ENCODE measurements around the gene ID3.
"Not testable (repeated sequence)": the region's sequence is repeated elsewhere in the genome, so short reads cannot be mapped to it uniquely, and the experiment has no call there.

Gene ID3

DNA sequence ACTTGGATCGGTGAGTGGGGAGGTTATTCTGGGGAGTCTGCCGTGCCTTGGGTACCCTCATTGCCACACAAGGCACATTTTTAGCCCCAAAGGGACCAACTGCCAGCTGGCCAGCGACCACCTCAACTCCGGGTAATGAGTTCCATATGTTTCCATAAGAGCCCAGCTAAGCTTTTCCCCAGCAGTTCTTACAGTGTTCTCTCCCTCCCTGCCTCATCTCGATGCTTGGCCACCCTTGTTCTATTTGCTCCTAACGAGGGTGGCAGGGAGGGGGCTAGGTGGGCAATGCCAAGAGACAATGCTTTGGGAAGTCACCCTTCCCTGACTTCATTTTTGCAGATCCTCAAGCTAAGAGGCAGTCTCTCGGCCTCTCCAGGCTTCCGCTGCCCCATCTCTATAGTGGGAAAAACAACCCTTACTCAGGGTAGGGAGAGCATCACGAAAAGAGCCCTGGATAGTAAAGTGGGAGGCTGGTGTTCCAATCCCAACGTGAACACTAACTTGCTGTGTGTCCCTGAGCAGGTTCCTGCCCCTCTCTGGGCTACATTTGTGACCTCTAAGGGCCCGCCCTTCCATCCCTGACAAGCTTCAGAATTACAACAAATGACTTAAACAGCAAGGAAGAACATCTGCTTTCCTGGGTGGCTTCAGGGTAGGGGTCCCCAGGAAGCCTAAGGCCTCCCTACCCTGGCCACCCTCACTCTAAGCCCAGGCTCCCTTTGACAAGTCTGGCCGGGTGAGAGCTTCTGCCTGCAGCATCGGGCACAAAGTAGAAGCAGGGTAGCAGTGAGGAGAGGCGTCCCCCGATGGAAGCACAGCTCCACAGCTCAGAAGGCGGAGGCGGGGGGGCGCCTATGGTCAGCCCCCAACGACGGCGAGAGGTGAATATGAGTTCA, 5.8 kb downstream of the ID3 start:
- no peak for DNase-seq (ENCODE audit: low read depth in 3 of 3)

DNA sequence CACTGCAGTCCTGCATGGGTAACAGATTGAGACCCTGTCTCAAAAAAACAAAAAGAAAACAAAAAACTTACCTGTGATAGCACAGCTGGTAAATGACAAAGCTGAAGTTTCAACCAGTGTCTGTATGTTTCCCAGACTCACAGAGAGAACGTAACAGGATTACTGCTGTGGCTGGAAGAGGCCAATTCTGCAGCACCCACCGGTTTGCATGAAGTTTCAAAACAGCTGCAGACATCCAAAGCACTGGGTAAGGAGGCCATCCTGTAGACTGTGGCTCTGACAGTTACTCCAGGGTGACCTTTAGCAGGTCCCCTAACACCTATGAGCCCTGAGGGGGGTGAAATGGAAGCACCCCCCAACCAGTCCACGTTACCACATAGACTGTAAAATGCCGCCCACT, 7.5 kb downstream of the ID3 start:
- DNase-seq (ENCODE audit: low read depth in 3 of 3): no peak

DNA sequence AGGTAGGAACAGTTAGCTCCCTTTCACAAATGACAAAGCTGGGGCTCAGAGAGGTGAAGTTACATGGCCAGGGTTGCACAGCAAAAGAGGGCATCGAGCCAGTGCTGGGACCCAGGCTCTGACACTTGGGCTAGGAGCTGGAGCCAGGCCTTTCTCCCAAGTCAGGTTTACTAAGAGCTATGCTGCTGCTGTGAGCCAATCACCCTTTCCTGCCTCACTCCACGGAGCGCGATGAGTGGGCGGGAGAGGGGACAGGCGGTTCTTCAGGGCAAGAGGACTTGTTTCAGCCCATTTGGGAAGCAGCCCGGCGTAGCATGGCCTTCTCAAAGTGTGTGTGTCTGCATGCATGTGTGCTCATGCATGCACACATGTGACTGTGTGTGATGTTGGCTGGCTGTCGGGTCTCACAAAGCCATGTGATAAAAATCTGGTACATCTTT, 10.6 kb downstream of the ID3 start:
- no peak for DNase-seq (ENCODE audit: low read depth in 3 of 3)

DNA sequence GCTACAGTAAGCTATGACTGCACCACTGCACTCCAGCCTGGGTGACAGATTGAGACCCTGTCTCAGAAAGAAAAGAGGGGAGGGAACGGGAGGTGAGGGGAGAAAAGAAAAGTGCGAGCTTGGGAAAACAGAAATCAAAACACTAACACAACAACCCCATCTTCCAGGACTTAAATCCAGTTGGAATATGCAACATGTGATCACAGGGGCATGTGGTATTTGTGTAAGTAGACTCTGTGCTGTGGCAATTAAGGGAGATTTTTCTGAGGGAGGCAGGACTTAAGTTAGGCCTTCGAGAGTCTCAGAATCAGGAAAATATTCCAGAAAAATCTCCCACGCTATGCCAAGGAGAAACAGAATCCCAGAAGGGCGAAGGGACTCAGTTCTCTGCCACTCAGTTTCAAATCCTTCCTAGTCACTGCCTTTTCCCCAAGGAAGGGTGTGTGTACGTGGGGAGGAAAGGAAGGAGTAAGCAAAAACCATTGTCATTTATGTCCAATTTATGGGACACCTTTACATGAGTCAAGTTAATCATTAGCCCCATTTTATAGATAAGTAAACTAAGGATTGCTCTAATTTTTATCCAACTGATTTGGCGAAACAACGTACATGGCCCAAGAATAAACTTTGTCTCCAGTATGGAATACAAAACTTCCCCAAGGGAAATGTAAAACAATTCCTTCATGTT, 12.3 kb downstream of the ID3 start:
- no peak for DNase-seq (ENCODE audit: low read depth in 3 of 3)

DNA sequence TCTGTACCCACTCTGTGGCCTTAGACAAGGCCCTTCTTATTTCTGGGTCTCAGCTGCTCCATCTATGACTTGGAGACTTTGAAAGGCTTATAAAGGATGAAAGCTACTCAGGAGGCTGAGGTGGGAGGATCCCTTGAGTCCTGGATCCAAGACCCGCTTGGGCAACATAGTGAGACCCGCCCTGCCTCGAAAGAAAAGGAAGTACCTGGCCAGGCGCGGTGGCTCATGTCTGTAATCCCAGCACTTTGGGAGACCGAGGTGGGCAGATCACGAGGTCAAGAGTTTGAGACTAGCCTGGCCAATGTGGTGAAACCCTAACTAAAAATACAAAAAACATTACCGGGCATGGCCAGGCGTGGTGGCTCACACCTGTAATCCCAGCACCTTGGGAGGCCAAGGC, 13.4 kb downstream of the ID3 start:
- no peak for DNase-seq (ENCODE audit: low read depth in 3 of 3)

DNA sequence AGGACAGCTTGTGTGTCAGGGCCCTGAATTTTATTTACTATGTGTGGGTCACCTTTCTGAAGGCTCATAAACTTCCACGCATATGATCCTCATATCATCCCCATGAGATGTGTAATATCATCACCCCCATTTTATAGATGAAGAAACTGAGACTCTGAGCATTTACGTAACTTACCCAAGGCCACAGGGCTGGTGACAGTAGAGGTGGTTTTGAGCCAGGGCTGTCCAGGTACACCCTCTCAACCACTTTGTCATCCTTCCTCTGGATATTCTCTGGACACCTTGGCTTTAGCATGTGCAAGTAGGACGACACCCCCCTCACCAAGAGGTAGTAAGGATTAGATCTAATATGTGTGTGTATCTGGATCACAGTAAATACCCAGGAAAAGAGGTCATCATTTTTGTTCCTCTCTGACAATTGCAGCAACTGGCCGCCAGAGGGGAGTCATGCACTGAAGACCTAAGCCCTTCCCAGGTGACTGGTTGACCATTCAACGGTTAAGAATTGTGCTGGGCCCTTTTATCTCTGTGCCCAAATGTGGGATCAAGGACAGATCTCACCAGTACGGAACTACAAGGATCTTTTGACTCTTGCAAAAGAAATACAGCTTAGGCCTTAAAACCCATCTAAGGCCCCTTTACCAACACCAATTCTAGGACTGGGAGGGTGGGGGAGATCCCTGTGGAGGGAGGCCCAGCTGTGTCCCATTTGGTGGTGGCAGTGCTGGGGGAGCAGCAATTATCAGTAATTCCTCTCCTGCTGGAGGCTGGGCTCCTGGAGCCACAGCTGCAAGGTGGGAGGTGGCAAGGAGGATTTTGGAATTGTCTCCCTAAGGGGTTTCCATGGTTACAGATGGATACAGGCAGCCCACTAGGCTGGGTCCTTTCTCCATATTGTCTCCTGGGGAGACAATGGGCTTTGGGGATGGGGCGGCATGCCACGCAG, 14.6 kb downstream of the ID3 start:
- DNase-seq (ENCODE audit: low read depth in 3 of 3): peak; percentile 50 to 57 (median 52)

DNA sequence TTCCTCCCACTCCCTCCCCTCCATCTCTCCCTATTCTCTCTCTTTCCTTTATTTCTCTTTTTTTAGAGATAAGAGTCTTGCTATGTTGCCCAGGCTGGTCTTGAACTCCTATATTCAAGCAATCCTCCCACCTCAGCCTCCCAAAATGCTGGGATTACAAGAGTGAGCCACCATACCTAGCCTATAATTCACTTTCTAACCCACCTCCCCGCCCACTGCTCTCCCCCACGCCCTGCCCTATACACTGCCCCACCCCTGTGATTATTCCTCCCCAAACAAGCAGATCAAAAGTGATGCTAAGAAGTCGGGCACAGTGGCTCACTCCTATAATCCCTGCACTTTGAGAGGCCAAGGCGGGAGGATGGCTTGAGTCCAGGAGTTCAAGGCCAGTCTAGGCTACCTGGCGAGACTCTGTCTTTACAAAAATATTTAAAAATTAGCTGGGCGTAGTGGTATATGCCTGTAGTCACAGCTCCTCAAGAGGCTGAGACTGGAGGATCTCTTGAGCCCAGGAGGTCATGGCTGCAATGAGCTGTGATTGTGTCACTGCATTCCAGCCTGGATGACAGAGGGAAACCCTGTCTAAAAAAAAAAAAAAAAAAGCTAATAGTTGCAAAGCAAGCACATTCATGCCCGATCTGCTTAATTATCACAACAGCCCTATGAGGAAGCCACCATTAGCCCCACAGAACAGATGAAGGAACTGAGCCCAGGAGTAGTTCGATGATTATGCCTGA, 15.4 kb downstream of the ID3 start:
- DNase-seq (ENCODE audit: low read depth in 3 of 3): no peak

DNA sequence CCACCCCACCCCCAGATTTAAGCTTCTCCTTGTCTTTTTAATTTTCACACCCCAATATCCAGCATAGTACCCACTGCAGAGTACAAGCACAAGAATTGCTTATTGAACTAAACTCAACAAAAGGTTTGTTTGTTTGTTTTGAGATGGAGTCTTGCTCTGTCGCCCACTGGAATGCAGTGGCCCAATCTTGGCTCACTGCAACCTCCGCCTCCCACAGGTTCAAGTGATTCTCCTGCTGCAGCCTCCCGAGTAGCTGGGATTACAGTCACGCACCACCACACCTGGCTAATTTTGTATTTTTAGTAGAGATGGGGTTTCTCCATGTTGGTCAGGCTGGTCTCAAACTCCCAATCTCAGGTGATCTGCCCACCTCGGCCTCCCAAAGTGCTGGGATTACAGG, 16.4 kb downstream of the ID3 start:
- DNase-seq (ENCODE audit: low read depth in 3 of 3): not testable (repeated sequence)

DNA sequence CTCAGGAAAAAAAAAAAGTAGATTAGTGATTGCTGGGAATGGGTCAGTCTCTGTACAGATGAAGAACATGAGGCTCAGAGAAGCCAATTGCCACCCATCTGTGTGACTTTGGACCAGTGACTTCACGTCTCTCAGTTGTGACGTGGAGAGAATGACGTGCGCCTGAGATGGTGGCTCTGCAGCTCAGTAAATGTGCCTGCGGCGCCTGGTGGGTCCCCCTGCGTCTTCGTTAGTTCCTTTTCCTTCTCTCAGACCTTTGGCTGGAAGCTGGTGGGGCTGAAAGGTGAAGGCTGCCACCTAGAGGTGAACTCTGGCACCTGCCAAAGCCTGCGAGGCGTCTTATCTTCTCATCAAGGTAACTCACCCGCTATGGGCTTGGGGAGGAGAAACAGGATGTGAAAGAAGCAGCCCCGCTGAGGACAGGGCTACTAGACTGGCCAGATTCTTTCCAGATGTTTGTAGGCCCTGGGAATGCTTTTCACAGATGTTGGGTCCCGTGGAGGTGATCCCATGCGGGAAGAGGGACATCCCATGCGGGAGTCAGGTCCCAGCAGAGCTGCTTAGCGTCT, 19.5 kb downstream of the ID3 start:
- peak; percentile 81 to 92 (median 85) for DNase-seq (ENCODE audit: low read depth in 3 of 3)

DNA sequence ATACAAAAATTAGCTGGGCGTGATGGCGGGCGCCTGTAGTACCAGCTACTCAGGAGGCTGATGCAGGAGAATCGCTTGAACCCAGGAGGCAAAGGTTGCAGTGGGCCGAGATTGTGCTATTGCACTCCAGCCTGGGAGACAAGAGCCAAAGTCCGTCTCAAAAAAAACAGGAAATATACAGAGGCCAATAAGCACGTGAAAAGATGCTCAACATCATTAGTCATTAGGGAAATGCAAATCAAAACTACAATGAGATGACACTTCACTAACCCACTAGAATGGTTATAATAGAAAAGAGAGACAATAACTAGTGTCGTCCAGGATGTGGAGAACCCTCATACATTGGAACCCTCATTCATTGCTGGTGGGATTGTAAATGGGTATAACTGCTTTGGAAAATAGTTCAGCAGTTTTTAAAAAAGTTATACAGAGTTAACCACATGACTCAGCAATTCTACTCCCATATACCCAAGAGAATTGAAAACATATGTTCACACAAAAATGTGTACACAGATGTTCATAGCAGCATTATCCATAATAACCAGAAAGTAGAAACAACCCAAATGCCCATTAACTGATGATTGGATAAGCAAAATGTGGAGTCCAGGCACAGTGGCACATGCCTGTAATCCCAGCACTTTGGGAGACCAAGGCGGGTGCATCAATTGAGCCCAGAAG, 21.9 kb downstream of the ID3 start:
- no peak for DNase-seq (ENCODE audit: low read depth in 3 of 3)

DNA sequence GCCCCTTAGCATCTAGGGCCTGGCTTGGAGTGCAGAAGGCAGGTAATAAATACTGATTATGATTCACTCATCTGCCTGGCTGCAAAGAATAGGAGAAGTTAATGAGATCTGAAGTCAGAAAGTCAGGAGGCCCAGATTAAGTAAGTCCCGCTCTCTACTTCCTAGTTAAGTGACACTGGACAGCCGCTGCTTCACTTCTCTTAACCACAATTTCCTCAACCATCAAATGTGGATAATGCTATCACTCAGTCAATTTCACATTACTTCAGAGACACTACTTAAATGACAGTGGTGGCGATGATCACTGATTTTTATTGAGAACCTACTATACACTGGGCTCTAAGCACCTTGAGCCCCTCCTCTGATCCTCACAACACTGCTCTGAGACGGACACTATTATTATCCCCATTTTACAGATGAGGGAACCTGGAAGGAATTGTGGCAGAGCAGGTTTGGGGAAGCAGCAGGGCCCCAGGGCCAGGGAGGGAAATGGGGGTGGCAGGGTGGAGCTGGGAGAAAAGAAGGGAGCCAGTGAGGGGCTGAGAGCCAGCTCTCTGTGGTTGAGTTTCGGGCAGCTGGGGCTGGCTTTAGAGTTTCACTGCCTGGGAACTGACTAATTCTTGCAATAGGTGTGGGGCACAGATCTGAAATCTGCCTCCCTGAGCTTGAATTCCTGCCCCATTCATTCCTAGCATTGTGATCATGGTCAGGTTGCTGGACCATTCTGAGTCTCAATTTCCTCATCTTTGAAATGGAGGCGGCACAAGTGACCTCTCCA, 25.9 kb downstream of the ID3 start:
- no peak for DNase-seq (ENCODE audit: low read depth in 3 of 3)

DNA sequence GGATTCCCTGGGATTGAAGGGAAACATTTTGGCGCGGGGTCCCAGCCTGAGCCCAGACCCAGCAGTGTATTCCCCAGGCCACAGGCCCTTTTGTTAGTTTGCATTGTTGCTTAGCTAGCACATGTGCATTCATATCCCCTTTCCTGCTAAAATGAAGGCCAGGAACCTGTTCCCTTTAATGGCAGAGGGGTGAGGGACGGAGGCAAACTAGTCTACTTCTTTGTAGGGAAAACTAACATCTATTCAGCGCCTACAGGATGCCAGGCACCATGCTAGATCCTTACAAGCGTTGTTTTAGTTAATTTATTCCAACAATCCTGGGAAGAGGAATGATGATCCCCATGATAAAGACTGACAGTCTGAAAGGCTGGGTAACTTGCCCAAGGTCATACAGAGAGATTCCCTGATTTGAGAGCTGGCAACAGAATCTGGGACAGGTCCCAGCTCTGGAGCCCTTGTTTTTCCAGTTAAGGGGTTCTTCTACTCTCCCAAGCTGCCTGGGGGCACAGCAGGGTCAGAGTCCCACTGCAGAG, 27.7 kb downstream of the ID3 start:
- DNase-seq (ENCODE audit: low read depth in 3 of 3): no peak

DNA sequence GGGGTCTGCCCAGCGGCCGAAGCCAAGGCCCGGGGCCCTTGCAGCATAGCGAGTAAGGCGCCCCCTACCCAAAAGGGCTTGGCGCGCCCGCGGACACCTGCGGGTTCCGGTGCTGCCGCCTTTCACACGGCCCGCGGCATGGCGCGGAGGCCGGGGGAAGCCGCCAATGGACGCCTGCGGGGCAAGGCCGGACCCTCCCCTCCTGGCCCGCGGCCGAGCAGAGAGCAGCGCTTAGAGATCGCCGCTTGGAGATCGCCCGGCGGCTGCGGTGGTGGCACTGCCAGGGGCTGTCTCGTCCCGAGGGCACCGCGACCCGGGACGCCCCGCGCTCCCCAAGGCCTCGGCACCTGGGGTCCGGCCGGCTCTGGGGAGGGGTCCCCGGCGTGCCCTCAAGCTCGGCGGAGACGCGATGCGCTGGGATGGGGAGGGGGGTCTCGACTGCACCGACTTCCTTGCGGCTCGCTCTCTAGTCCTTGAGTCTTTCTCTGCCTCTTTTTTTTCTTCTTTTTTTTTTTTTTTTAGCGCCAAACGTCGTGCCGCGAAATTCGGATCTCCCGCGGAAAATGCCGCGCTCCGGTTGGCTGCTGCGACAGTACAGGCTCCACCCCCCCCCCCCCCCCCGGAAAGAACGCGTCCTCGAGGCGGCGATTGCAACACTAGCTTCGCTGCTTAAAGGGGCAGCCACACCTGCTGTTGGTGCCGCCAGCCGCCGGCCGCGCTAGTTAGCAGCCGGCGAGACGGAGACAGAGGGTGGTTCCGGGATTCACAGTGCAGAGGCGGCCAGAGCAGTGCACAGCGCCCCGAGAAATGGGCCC, 28.3 kb downstream of the ID3 start, which contains the start of gene E2F2:
Gene E2F2 (minus strand): TSS at position 487 of the 815 bp plus-strand sequence. CDS start 440 bp downstream, at position 47.
- DNase-seq (ENCODE audit: low read depth in 3 of 3): peak; percentile 63 to 74 (median 70)

DNA sequence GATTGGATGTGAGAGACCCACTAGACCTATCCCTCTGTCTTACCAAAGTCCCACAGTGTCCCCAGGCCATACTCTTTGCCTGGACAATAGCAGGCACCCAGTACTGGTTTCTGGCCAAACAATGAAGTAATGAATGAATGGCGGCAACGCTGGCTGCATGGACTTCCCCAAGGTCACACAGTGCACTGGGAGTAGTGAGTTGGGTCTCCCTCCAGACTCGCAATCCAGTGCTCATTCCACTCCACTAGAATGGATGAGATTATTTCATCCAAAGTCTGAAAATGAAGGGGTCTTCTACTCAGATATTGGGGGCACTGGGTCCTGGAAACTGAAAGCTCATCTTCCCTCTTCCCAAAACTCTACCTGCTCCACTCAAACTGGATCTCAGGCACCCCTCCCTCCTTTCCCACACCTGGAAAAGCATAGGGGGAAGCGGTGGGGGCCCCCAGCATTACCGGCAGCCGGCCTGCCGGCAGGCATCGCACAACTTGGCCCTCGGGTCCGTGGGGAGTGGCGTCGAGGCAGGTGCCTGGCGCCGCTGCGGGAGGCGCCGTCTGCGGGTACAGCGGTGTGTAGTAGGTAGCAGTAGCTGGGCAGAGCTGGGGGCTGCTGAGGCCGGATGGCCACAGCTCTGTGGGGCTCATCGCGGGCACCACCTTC, 29.1 kb downstream of the ID3 start:
- no peak for DNase-seq (ENCODE audit: low read depth in 3 of 3)

DNA sequence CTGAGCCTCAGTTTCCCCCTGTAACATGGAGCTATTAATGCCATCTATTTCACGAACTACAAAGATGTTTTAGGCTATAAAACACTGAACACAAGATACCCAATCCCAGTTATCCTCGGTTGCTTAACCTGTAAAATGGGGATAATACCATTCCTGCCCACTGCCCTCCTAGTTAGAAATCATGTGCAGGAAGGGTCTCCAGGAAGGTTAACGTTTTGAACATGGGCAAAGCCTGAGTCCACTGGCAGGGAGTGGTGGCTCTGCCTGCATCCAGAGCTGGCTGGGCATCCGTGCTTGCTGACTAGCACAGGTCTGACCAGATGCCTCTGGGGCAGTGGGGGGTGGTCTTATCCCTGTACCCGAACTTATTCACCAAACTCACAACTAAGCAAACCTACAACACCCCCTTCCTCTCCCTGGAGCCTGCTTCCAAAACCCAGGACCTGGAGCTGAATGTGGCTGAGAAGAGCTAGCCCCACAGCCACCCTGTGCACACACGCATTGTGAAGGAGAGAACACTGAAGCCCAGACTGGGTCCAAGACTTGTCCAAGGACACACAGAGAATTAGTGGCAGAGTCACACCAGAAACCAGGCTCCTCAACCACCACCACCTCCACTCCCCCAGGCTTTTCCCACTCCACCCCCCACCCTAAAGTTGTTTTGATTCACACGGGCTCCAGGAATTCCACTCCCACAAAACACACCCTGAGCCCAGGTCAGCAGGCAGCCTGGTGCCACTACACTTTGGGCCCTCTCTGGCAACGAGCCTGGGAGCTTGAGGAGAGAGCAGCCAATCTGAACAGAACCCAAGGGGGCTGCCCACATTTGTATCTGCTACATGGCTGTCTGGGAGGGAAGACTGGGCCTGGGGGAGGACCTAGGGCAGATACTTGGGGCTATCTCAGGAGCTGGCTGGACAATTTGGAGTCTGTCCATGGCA, 29.9 kb downstream of the ID3 start:
- DNase-seq (ENCODE audit: low read depth in 3 of 3): no peak

DNA sequence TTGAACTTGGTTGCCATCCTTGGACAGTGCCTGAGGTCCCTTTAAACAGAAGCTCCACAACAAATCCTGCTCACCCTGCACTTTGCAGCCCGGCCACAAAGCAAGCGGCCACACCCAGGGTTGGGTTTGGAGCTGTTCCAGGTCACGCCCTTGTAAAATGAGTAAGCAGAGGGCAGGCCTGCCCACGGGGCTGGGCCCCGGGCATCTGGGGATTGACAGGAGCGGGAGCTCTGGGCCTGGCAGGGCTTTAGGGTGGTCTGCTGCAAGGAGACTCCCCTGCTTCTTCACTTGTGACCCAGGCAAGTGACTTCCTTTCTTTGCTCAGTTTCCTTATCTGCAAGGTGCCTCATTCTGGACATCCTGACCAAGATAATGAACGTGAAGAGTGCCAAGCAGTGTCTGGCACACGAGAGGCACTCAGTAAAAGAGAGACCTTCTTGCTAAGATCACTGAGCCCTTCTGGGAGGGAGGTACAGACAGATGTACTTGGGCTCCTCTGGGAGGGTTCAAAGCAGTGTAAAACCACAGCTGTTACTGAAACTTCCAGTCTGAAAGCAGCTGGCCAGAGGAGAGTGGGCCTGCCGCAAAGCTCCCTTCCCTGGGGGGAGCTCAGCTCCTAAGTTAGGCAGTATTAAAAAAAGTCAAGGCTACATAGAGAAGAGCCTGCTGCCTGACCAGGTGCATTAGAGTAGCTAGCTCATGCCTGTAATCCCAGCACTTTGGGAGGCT, 30.9 kb downstream of the ID3 start:
- DNase-seq (ENCODE audit: low read depth in 3 of 3): peak; percentile 67 to 71 (median 70)
